IPS DF 6.9 (cell line): Measurements from ENCODE around the gene NCF1.
"Not testable (repeated sequence)": the region's sequence is repeated elsewhere in the genome, so short reads cannot be mapped to it uniquely, and the experiment has no call there.

ENCODE experiments used
- DNase-seq: peaks from one replicate; pipeline ENCODE4 v3.0.0-alpha.2; 2013; ENCODE audit warnings: low read depth, low spot score
- H3K27ac ChIP-seq: one replicate; pipeline ENCODE4 v1.5.1; 2013; ENCODE audit warnings: low read length, control low read depth
- H3K27me3 ChIP-seq: 2 replicates; pipeline ENCODE4 v1.6.1; 2013; ENCODE audit warnings: mild to moderate bottlenecking, low read length; ENCODE audit not compliant: control insufficient read depth, insufficient read depth
- H3K36me3 ChIP-seq: 2 replicates; pipeline ENCODE4 v1.6.1; 2013; ENCODE audit warnings: low read length; ENCODE audit not compliant: control insufficient read depth, insufficient read depth
- H3K4me1 ChIP-seq: 2 replicates; pipeline ENCODE4 v1.6.1; 2013; ENCODE audit warnings: low read length; ENCODE audit not compliant: control insufficient read depth, insufficient read depth
- H3K4me3 ChIP-seq: 2 replicates; pipeline ENCODE4 v1.5.1; 2013; ENCODE audit warnings: mild to moderate bottlenecking, low read length
- H3K9me3 ChIP-seq: 2 replicates; pipeline ENCODE4 v1.6.1; 2013; ENCODE audit warnings: low read length, inconsistent platforms; ENCODE audit not compliant: control insufficient read depth, insufficient read depth
- WGBS: extraction: QIAGEN DNeasy Blood & Tissue Kit; methylation state at CpG from one replicate; pipeline ENCODE4 v1.1.7; 2013; ENCODE audit warnings: mixed read lengths, missing lambda C conversion rate; ENCODE audit not compliant: insufficient read length, insufficient coverage; 5-methylcytosine and 5-hydroxymethylcytosine counted together

Gene NCF1

DNA sequence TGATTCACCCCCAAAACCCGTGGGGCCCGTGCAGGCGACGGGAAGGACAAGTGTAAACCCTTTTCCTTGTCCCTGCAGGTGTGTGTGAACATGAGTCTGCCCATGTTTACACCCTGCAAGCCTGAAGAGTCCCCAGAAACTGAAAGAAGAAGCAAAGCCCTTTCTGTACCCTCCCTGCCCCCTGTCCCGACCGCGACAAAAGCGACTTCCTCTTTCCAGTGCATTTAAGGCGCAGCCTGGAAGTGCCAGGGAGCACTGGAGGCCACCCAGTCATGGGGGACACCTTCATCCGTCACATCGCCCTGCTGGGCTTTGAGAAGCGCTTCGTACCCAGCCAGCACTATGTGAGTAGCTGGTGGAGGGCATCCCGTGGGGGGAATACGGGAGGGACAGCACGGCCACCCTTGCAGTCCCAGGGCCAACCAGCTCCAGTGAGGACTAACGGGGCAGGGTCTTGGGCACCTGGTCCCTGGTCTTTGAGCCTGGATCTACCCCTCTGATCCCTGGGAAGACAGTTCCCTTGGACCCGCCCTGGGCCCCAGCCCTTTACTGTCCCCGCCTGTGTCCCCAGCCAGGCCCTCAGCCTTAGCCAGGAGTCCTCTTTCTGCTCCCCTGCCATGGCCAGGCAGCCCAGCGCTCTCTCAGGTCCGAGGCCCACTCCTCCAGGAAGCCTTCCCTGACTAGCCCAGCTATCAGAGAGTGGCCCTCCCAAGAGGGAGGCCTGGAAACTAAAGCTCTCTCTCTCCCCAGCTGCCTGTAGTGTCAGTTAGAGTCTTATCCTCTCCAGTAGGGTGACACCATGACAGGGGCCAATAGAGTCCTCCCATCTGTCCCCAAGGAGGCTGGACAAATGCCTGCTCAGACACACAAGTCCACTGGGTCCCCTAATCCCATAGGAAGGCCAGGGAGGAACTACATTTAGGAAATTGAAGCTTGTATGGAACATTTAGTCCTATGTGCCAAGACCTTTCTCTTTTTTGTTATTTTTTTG lies at the start of gene NCF1:
TSS of gene NCF1 (plus strand) at position 252 of the 991 bp plus-strand sequence. CDS start at position 273, 21 bp downstream.
- H3K4me3 ChIP-seq, H3K27me3 ChIP-seq, H3K9me3 ChIP-seq, H3K27ac ChIP-seq, DNase-seq, H3K36me3 ChIP-seq, H3K4me1 ChIP-seq: not testable (repeated sequence)
- WGBS, result no CpG with 5 or more reads among the region's 21 CpGs

DNA sequence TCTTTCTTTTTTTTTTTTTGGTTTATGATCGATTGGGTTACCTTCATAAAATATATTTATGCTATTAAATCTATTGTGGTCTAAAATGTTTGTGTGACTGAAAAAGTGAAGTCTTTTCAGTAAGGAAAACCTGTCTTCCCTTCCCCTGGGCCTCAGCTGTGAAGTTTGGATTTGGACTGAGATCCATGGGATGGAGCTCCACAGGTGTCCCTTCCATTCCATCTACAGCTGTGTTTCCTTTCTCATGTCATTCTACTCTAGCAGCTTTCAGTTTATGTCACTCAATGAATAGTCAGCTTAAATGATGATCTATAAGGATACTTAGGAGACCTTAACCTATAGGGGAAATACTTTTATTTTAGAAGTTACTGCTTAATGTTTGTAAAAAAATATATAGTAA lies 48.0 kb upstream of the NCF1 start:
- no peak for DNase-seq
- Histone ChIP-seq H3K9me3 (no peaks in the 10 kb centered on the region), H3K27me3 (no peaks in the 10 kb centered on the region), H3K4me3 (no peak overlapping the region), H3K36me3 (no peaks in the 10 kb centered on the region; the same call in 1 of the 2 replicates), H3K27ac (no peak overlapping the region), H3K4me1 (no peaks in the 10 kb centered on the region)
- no CpG with 5 or more reads among the region's 1 CpG for WGBS

DNA sequence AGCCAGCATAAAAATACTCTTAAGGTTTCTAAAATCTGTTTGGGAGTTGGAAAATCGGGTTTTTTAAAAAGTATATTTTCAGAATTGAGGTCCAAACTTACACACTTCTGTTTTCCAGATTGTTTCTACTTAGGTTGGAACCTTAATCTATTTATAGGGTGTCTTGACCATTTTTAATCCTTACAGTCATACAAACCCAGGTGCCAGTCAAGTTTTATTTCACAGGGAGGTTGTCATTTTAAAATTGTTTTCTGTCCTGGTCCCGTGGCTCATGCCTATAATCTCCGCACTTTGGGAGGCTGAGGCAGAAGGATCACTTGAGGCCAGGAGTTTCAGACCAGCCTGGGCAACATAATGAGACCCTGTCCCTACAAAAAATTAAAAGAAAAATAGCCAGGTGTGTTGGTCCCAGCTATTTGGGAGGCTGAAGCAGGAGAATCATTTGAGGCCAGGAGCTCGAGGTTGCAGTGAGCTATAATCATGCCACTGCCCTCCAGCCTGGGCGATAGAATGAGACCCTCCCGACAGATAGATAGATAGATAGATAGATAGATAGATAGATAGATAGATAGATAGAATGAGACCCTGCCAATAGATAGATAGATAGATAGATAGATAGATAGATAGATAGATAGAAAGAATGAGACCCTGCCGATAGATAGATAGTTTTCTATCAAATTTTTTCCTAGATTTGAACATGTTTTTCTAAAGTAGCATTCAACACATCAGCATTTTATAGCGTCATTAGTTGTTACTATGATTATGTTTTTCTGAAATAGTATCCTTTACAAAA lies 47.3 kb upstream of the NCF1 start:
- Histone ChIP-seq H3K4me1 (no peaks in the 10 kb centered on the region), H3K27me3 (no peaks in the 10 kb centered on the region), H3K9me3 (no peaks in the 10 kb centered on the region), H3K4me3 (no peak overlapping the region), H3K27ac (no peak overlapping the region), H3K36me3 (no peaks in the 10 kb centered on the region; the same call in 1 of the 2 replicates)
- DNase-seq, result no peak
- WGBS, result no CpG with 5 or more reads among the region's 8 CpGs

DNA sequence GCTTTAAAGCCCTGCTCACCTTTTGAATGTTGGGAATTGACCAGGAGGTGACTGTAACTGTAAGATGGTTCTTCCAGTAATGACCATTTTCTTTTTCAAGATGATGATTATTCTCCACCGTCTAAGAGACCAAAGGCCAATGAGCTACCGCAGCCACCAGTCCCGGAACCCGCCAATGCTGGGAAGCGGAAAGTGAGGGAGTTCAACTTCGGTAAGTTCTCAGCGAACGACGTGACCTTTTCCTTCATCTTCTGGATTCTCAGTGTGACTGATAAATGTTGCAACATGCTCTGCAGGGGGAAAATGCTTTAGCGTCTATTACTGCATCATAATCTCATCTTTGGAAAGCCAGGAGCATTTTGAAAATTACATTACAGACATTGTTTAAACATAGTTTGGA lies 45.1 kb upstream of the NCF1 start:
- not testable (repeated sequence) for H3K4me1 ChIP-seq, H3K4me3 ChIP-seq, H3K27me3 ChIP-seq, DNase-seq, H3K27ac ChIP-seq, H3K9me3 ChIP-seq, H3K36me3 ChIP-seq
- no CpG with 5 or more reads among the region's 10 CpGs for WGBS

DNA sequence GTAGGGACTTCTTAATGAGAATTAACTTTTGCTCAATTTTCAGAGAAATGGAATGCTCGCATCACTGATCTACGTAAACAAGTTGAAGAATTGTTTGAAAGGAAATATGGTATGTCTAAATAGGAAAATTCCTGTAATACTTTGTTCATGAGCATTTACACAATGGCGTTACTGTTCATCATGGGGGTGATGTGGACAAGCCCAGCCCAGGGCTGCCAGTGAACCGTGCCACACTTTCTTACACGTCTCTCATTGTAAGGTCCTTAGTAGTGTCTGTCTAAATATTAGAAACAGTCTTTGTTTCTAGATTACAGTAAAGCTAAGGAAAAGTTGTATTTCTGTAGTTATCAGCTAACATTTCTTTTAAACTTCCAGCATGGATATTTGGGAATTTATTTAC lies 43.6 kb upstream of the NCF1 start:
- not testable (repeated sequence) for H3K4me3 ChIP-seq, H3K36me3 ChIP-seq, H3K4me1 ChIP-seq, H3K27ac ChIP-seq, H3K9me3 ChIP-seq, H3K27me3 ChIP-seq, DNase-seq
- no CpG with 5 or more reads among the region's 5 CpGs for WGBS

DNA sequence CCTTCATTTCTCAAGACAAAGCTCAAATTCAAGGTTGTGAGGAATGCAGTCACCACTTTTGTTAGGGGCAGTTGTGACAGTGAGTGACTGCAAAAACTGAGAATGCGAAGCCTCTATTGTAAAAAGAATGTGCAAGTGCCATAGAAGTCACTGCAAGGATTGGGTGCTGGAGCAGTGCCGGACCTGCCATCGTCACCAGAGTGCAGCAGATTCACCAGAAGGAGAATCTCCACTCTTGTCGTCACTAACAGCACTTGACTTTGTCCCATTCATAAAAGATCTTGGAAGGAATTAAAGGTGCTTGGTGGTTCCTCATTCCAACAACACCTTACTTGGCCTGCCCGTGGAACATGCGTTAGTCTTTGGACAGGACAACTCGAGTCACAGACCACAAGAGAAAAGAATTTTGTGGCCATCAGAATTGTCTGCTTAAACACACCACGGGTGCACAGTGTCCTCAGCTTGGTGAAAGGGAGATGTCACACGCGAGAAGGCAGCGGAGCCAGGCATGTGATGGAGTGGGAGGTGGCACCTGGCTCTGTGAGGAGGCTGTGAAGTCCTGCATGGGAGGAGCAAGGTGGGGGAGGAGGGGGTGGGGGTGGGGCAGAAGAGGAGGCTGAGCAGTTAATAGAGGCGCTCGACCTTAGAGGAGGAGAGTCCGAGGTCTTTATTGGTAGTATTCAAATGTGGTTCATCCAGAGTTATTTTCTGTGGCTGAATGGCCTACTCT lies 33.7 kb upstream of the NCF1 start:
- not testable (repeated sequence) for DNase-seq

DNA sequence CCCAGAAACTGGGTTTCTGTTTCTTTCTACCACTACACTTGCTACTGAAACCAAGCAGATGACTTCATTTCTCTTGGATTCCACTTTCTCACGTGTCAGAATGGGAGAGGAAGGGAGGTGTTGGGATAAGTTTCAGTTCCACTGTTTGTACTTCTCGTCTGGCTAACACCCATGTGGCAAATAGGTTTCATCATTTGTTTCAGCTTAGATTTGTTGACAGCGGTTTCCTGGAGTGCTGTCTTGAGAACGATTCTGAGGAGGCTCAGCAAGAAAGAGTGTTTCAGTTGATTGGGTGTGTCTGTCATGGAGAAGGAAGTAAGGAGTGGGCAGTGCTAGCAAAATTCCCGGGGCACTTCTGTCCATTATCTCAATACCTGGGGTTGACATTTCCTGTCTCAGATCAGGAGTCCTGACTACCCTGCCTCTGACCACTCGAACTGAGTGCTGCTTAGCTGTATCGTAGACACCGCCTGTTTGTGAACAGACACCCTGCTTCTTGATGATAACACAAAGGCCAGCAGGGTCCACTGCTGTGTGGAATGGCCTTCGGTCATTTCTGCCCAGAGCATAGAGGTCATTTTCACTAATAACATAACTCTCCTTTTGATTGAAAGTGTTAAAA lies 29.8 kb upstream of the NCF1 start:
- H3K36me3 ChIP-seq, H3K9me3 ChIP-seq, DNase-seq, H3K4me1 ChIP-seq, H3K4me3 ChIP-seq, H3K27me3 ChIP-seq, H3K27ac ChIP-seq: not testable (repeated sequence)
- WGBS, result no CpG with 5 or more reads among the region's 9 CpGs

More for the DNA sequence above, 33.7 kb upstream of the NCF1 start:
- H3K9me3 ChIP-seq, H3K27me3 ChIP-seq, H3K4me1 ChIP-seq, H3K27ac ChIP-seq, H3K4me3 ChIP-seq, H3K36me3 ChIP-seq: not testable (repeated sequence)
- WGBS, result no CpG with 5 or more reads among the region's 14 CpGs

DNA sequence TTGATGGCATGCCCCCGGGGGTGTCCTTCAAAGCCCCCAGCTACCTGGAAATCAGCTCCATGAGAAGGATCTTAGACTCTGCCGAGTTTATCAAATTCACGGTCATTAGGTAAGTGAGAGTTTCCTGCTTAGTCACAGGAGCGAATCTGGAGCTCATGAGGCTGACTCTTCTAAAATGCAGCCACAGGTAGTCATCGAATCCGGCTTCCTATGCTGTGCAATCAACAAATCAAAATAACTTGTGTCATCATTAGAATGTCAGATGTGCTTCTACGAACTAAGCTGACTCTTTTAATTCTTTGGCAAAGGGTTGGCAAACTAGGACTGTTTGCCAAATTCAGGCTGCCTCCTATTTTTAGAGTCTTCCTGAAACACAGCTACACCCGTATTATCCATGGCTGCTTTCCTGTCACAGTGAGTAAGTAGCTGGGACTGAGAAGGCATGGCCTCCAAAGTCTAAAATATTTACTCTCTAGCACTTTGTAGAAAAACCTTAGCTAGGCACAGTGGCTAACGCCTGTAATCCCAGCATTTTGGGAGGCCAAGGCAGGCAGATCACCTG lies 19.8 kb upstream of the NCF1 start:
- not testable (repeated sequence) for H3K4me3 ChIP-seq, DNase-seq, H3K27ac ChIP-seq, H3K27me3 ChIP-seq, H3K4me1 ChIP-seq, H3K9me3 ChIP-seq, H3K36me3 ChIP-seq
- WGBS, result no CpG with 5 or more reads among the region's 9 CpGs

DNA sequence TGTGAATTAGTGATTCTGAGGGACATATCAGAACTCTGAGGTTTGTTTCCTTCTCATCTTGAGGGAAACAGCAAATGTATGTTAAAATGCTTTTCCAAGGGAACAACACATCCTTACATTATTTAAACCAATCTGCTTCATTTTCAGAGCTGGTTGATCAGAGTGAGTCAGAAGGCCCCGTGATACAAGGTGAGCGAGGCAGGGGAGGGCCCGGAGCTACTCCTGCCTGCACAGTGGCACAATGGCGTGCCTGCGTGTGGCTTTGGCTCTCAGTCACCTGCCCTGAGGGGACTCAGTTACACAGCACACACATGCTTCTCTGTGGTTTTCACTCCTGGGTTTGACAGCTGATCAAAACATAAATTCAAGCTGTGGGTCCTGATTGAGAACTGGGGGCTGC lies 17.1 kb upstream of the NCF1 start:
- not testable (repeated sequence) for H3K4me1 ChIP-seq, H3K36me3 ChIP-seq, H3K9me3 ChIP-seq, H3K27me3 ChIP-seq, DNase-seq, H3K4me3 ChIP-seq, H3K27ac ChIP-seq
- WGBS, result no CpG with 5 or more reads among the region's 5 CpGs
